Mesothelial cell of epicardium (in vitro differentiated cells): ENCODE data around the gene SSR4. TPM values are rescaled to one million over a fixed set of nuclear protein-coding genes. Genes with fewer than 3 reads are reported as not detected.

Source experiments
- DNase-seq, 2 experiments: peaks; one replicate each; pipeline ENCODE4 v3.0.0; 2021; ENCODE audit warnings: low spot score in 2 of 2; ENCODE audit not compliant: unreplicated experiment in 2 of 2
- H3K27ac Mint-ChIP-seq: 2 replicates; pipeline ENCODE4 v1.8.0; 2021; ENCODE audit warnings: mixed read lengths
- H3K27me3 Mint-ChIP-seq: 2 replicates; pipeline ENCODE4 v1.8.0; 2021; ENCODE audit warnings: low read depth, mixed read lengths
- H3K36me3 Mint-ChIP-seq: 2 replicates; pipeline ENCODE4 v1.8.0; 2021; ENCODE audit warnings: mixed read lengths
- H3K4me1 Mint-ChIP-seq: 2 replicates; pipeline ENCODE4 v1.8.0; 2021; ENCODE audit warnings: mixed read lengths
- H3K4me3 Mint-ChIP-seq: 2 replicates; pipeline ENCODE4 v1.8.0; 2021; ENCODE audit warnings: mild to moderate bottlenecking, moderate library complexity, mixed read lengths
- H3K9me3 Mint-ChIP-seq: 2 replicates; pipeline ENCODE4 v1.8.0; 2021; ENCODE audit warnings: mixed read lengths
- total RNA-seq: library from RNA; stranded (reverse); gene quantifications from 3 replicates; pipeline ENCODE4 v1.2.1, GENCODE V29; 2021
- TF ChIP-seq, protein P1 (sequence below): fragments of 200-600 bp; sonication (generic); IDR thresholded peaks from one replicate; pipeline ENCODE4 v1.5.0; 2021; ENCODE audit warnings: antibody characterized with exemption; ENCODE audit not compliant: unreplicated experiment

Gene SSR4
- total RNA-seq, 1 donor from 2014 or later: 213 TPM

- DNase-seq: no peak
- Mint-ChIP-seq H3K4me1 (no peaks in the 10 kb centered on the region), H3K9me3 (peaks cover 16% of the 10 kb centered on the region), H3K27ac (no peak within 1 kb of the TSS), H3K36me3 (no peaks in the 10 kb centered on the region), H3K27me3 (peaks cover 73% of the 10 kb centered on the region), H3K4me3 (peak within 1 kb of the TSS; percentile 47)
- TF ChIP-seq, protein P1, sequence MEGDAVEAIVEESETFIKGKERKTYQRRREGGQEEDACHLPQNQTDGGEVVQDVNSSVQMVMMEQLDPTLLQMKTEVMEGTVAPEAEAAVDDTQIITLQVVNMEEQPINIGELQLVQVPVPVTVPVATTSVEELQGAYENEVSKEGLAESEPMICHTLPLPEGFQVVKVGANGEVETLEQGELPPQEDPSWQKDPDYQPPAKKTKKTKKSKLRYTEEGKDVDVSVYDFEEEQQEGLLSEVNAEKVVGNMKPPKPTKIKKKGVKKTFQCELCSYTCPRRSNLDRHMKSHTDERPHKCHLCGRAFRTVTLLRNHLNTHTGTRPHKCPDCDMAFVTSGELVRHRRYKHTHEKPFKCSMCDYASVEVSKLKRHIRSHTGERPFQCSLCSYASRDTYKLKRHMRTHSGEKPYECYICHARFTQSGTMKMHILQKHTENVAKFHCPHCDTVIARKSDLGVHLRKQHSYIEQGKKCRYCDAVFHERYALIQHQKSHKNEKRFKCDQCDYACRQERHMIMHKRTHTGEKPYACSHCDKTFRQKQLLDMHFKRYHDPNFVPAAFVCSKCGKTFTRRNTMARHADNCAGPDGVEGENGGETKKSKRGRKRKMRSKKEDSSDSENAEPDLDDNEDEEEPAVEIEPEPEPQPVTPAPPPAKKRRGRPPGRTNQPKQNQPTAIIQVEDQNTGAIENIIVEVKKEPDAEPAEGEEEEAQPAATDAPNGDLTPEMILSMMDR: no peak
These were observed 35.6 kb downstream of the SSR4 start, which contains the start of gene PDZD4 for GRCh38 chrX:153829799-153830639. Gene PDZD4 (minus strand): TSS chrX:153830544. CDS start chrX:153830298, 246 bp downstream.

DNA sequence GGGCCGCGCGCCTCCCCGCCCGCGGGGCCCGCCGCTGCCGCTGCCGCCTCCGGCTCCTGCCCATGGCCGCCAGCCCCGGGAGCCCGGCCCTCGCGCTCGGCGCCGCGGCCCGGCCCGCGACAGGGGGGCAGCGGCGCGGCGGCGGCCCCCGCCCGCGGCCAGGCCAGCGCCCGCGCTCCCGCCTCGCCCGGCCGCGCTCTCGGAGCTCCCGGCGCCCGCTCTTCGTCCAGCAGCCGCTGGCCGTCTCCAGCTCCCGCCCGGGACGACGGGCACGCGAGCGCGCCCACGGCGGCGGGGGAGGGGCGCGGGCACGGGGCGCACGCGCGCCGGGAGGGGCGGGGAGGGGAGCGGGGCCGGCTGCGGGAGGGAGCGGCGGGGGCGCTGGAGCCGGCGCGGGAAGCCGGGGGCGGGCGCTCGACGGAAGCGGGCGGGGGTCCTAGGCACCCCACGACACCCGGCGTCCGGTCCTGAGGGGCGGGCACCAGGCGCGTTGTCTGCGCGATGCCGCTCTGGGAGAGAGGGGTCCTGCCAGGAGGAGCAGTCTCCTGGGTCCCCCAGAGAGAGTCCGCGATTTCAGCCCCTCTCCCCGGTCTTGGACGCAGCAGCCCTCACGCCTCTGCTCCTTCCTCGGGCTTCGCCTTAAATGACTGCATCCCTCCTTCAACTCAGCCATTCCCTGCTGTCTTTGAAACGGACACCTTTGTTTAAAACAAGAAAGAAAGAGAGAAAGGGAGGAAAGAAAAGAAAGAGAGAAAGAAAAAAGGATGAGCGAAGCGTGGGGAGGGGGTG lies 36.4 kb downstream of the SSR4 start:
- H3K4me1 Mint-ChIP-seq: no peaks in the 10 kb centered on the region
- peak overlapping the region; percentile 26 for H3K4me3 Mint-ChIP-seq
- H3K27me3 Mint-ChIP-seq: peaks cover 67% of the 10 kb centered on the region
- no peaks in the 10 kb centered on the region for H3K36me3 Mint-ChIP-seq
- TF ChIP-seq, protein P1: no peak
- DNase-seq: no peak
- peaks cover 16% of the 10 kb centered on the region for H3K9me3 Mint-ChIP-seq
- no peak overlapping the region for H3K27ac Mint-ChIP-seq

DNA sequence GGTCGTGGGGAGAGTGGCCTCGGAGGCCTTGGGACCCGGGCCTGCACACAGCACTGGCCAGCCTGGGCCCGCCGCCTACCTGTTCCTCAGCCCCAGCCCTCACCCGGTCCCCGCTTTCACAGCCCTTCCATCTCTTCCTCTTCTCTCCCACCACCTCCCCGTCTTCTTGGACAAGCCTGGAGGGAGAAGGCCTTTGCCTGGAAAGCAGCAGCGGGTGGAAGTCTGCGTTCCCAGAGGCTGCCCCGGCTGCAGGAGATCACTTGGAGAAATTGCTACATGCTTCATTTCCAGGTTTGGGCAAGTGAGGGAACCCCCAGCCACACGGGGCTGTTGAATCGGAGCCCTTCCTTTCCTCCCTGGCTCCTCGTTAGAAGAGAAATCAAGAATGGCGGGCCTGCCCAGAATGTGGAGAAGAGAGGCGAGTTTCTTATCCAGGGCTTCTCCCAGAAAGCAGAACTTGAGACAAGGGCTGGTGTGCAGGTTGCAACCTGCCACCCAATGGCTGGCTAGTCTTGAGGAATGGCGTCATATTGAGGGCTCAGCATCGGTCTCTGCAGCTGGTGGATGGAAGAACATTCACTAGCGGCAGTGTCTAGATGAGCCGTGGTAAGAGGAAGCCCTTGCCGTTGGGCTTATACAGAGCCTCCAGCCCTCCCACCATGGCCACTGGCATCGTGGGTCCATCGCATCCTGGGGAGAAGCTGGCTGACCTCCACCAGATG lies 37.1 kb downstream of the SSR4 start:
- no peak for DNase-seq
- Mint-ChIP-seq H3K4me1 (no peaks in the 10 kb centered on the region), H3K27ac (no peak overlapping the region), H3K4me3 (peak overlapping the region; percentile 46), H3K27me3 (peaks cover 64% of the 10 kb centered on the region), H3K9me3 (peaks cover 16% of the 10 kb centered on the region), H3K36me3 (no peaks in the 10 kb centered on the region)
- TF ChIP-seq, protein P1: no peak

GRCh38 chrX:153832728-153833127 lies 38.3 kb downstream of the SSR4 start:
- TF ChIP-seq, protein P1: no peak
- H3K36me3 Mint-ChIP-seq: no peaks in the 10 kb centered on the region
- H3K4me1 Mint-ChIP-seq: no peaks in the 10 kb centered on the region
- H3K27ac Mint-ChIP-seq: no peak overlapping the region
- no peak for DNase-seq
- H3K4me3 Mint-ChIP-seq: no peak overlapping the region
- H3K27me3 Mint-ChIP-seq: peaks cover 56% of the 10 kb centered on the region
- H3K9me3 Mint-ChIP-seq: peaks cover 8% of the 10 kb centered on the region

- peaks cover 14% of the 10 kb centered on the region for H3K9me3 Mint-ChIP-seq
- no peak for DNase-seq
- TF ChIP-seq, protein P1: no peak
- H3K27me3 Mint-ChIP-seq: peaks cover 42% of the 10 kb centered on the region
- no peaks in the 10 kb centered on the region for H3K4me1 Mint-ChIP-seq
- H3K36me3 Mint-ChIP-seq: no peaks in the 10 kb centered on the region
- peak overlapping the region; percentile 9 for H3K27ac Mint-ChIP-seq
- H3K4me3 Mint-ChIP-seq: no peak overlapping the region
These were observed 42.5 kb downstream of the SSR4 start for GRCh38 chrX:153836921-153837320.
